ENCODE results near the gene CCDC88C. TPM values are rescaled to one million over a fixed set of nuclear protein-coding genes. Genes with fewer than 3 reads are reported as not detected.
"Not testable (repeated sequence)": the region's sequence is repeated elsewhere in the genome, so short reads cannot be mapped to it uniquely, and the experiment has no call there.

Gene CCDC88C
- total RNA-seq, 1 experiment from 2014 or later: 6.1 TPM

DNA sequence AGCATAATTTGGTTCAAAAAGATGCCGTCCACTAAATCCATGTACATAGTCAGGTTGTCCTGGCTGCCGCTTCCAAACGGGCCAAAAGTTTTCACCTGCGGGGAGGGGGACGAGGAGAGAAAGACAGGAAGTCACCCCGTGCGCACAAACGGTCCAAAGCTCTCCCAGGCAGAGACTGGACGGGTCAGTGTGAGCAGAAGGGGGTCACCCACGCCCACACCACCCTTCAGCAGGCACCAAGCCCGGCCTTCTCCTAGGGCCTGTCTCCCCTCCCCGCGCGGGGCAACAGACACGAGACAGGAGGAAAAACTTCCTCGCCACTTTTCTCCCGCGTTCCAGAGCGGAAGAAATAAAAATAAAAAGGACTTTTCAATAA is 888 bp downstream of the CCDC88C start:
- peak; percentile 24 for DNase-seq (ENCODE audit: low read depth)

GRCh38 chr14:91415794-91416743 is 1.6 kb downstream of the CCDC88C start:
- peak; percentile 56 for DNase-seq (ENCODE audit: low read depth)

- no peak for DNase-seq (ENCODE audit: low read depth)
These were observed 3.2 kb downstream of the CCDC88C start for GRCh38 chr14:91414475-91414833.

DNA sequence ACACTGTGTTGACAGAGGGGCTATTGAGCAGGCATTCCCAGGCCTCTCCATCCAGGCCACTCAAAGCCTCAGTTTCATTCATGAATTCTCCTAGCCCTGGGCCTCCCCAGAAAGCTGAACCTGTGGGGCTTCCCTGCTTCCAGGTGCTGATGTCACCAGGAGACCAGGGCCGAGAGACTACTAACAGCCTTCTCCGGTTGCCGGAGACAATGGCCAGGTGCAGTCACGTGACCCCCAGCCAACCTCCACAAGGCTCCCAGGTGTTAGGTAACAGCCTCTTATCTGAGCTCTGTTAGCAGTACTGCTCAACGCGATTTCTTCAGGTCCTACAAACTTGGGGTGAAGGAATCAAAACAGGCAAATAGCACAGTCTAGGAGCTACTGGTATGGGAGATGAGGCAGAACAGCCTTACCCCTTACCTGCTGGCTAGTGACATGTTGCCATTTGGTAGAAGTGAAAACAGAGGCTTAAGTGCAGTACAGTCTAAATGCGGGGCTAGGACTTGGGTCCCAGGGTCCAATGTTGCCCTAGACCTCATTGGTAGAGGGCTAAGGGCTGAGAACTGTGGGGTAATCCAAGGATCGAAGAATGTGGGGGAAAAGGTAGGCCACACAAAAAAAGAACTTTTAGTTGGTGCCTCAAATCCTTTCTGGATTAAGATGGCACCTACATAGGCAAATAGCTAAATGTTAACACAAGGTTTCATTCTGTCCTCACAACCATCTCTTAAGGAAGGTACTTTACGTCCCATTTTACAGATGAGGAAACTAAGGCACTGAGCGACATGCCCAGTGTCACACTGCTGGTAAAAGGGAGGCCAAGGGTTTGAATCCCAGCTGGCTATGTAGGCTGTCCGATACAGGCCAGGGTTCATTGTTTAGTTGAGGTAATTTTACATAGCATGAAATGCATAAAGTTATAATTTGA is 3.8 kb downstream of the CCDC88C start:
- DNase-seq (ENCODE audit: low read depth): no peak

GRCh38 chr14:91412939-91413338 is 4.7 kb downstream of the CCDC88C start:
- no peak for DNase-seq (ENCODE audit: low read depth)

DNA sequence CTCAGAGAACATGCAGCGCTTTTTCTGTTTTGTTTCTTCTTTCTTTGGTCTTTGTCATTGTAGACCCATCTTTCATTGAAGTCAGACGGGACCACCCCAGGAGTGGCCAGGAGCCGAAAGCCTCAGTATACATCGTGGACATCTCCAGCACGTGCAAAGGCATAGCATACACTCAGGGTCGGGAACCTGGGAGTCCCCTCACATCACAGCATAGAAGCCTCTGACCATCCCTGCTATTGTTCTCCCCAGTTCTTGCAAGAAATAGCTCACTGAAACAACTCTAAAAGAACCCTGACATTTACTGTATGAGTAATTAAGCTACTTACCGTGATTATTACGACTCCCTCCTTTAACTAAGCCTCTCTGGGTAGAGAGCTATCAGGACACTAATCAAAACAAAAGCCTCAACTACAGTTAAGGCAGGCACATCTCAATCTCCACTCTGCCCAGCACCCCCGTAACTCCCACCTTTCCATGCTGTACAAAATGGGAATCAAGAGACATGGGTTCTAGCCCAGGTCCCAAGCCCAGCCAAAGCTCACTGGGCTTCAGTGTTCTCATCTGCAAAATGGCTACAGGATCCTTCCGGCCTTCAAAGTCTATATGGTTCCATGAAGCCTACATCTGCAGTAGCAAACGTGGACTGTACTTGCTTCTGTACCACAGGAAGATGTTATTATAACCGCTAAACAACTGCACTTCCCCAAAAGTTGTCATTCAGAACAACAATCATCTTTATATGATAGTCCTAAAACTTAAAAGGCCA is 6.7 kb downstream of the CCDC88C start:
- DNase-seq (ENCODE audit: low read depth): no peak

GRCh38 chr14:91409928-91410718 is 7.5 kb downstream of the CCDC88C start:
- DNase-seq (ENCODE audit: low read depth): no peak

- DNase-seq (ENCODE audit: low read depth): not testable (repeated sequence)
These were observed 8.4 kb downstream of the CCDC88C start for GRCh38 chr14:91409240-91409639.

- DNase-seq (ENCODE audit: low read depth): no peak
These were observed 10.6 kb downstream of the CCDC88C start for GRCh38 chr14:91406982-91407381.

DNA sequence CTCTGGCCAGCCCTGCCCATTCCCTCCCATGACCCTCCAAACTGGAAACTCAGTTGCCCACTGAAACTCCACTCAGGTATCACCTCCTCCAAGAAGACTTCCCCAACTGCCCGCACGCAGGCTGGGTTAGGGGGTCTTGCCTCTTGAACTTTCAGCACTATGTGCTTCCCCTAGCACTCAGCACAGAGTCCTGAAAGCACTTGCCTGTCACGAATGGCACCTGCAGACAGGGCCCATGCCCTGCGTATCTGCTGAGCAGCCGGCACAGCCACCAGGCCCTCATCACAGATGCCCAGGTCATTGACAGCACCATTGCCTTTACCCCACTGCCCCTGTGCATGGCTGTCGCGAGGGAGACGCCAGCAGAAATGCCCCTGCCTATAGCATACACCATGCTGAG is 11.2 kb downstream of the CCDC88C start:
- DNase-seq (ENCODE audit: low read depth): no peak

- DNase-seq (ENCODE audit: low read depth): no peak
These were observed 11.7 kb downstream of the CCDC88C start for GRCh38 chr14:91405724-91406435.

- DNase-seq (ENCODE audit: low read depth): no peak
These were observed 12.3 kb downstream of the CCDC88C start for GRCh38 chr14:91405241-91405721.

DNA sequence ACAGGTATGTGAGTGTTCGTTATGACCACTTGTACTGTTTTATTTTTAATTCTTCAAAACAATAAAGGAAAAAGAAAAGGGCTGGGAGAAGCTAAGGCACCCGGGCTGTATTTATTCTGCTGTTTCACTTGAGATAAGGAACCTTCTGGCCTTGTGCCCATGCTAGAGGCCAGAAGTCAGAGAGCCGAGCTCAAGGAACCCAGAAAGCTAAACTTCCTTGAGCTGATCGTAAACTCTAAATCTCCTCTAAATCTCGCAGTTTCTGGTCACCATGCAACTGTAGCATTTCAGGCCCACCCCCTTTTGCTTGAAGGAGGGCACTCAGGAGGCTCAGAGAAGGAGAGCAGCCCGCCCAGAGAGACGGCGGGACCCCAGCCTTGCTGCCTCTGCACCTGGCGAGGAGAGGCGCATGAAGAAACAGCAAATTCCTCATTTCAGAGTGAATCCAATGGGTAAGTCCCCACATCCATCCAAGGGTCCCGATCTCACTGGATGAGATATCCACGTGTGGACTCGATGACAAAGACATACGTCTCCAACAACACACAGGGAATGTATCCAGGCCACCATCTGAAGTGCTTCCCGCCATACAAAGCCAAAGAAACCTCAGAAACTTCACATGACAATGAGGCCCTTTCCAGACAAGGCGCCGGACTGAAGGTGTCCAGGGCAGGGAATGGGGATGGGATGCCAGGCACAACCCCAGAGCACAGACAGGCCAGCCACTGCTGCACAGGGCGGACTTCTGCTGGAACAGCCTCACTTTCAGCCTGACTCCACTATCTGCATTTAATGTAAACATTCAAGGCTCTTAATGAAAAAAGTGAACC is 14.6 kb downstream of the CCDC88C start:
- DNase-seq (ENCODE audit: low read depth): peak; percentile 47

DNA sequence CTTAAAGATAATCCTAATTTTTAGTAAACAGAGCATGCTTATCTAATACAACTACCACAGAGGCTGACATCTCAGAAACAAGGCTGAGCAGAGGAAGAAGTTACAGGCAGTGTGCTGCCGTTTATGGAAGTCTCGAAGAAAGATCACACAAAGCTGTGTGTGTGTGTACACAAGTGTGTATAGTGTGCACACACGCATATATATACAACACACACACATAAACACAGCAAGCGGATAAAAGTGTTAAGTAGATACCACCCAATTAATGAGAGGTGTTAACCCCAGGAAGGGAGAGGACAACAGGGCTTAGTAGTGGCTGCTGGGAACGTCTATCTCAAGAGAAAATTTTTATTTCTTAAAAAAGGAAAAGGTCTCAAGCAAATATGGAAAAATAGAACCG is 15.3 kb downstream of the CCDC88C start:
- no peak for DNase-seq (ENCODE audit: low read depth)

DNA sequence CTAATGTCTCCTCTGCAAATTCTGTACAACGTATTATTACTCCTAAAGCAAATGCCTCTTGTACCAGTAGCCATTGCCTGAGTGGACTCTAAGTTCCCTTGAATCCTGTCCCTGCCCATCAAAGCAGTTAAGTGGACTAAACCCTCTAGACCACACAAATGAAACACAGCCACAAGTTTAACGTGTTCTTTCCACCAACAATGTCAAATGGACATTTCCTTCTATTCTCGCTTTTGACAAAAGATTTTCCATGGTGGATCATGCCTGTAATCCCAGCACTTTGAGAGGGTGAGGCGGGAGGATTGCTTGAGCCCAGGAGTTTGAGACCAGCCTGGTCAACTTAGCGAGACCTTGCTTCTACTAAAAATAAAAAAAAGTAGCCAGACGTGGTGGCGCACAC is 15.9 kb downstream of the CCDC88C start:
- no peak for DNase-seq (ENCODE audit: low read depth)

GRCh38 chr14:91400696-91401095 is 16.9 kb downstream of the CCDC88C start:
- DNase-seq (ENCODE audit: low read depth): no peak

DNA sequence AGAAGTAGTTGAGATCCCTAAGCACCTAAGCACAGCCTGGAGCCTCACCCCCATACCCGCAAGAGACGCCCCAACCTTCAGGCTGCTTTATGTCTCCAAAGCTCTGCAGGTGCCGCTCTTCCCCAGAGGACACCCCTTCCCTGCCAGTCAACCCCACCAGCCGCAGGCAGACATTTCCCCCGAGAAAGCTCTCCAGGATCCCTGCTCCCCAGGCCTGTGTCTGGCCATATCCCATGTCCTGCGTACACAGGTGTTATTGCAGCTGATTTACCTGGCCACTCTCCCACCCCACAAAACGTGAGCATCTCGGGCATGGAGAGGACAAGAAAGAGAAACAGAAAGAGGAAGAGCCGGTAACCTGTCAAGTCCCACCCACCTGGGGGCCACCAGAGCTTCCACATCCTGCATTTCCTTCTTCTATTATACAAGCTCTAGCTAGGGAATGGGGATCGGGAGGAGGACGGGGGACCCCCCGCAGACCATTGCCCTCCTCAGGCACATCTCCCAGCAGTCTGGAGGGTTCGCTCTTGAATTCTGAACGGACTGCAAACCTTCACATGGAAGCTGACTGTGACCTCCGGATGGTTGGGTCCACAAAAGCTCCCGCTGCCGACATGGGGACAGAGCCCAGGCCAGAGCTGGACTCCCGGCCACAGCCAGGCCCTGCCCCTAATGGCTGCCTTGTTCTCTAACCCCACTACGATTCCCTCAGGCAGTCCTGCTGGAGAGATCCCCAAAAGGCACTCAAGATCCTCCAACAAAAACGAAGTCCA is 17.6 kb downstream of the CCDC88C start:
- DNase-seq (ENCODE audit: low read depth): no peak

DNA sequence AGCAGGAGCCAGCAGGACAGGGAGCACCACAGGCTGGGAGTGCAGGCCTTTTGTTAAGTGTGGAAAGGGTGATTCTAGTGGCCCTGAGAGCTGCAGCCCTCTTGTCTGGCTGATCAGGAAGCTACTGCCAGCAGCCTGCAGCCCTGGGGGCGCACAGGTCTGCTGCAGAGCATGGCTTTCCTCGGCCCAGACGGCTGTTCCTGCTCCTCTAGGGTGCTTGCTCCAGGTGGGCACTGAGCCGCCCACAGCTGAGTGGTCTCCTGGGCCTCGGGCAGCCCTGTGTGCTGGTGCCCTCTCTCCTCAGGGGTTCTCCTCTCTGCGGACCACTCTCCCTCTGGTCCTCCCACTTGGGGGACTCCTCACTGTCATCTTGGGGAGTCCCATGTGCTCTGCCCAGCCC is 18.9 kb downstream of the CCDC88C start:
- no peak for DNase-seq (ENCODE audit: low read depth)
